TTC549 (cell line): ENCODE results near the gene ITGB2.

Experiments
- FAIRE-seq: peaks from 2 replicates; lab custom pipeline; 2012; peaks lifted over from hg19 to GRCh38; lab: Jason Lieb, UNC

Gene ITGB2

DNA sequence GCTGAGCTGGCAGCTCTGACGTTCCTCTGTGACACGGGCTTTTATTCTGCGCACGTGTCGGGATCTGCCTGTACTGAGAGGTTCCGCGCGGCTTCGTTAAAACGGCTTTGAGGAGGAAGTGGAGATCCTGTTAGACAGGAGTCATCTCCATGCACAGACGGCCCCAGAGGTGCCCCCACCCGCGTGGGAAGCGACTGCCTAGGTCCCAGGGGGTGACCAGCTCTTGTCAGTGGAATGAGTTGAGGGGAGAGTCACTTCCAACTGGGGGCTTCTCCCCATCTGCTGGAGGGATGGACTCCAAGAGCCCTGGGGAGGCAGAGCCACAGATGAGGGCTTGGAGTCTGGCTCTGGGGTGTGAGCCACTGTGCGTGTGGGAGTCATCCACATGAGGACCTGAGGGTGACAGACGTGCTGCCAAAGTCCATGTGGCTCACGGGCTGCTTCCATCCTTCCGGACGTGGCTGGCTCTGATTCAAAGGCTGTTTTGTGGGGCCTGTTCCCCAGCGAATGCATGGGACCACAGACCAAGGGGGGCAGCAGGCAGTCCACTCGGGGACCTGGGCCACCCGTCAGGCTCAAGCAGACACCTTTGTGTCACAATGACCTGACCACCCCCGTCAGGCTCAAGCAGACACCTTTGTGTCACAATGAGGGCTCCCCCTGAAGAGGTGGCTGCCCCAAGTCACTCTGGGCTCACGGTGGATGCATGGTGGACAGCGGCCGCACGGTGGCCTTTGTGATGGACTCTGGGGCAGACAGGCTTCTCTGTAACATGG lies 74.0 kb downstream of the ITGB2 start:
- no peak for FAIRE-seq

DNA sequence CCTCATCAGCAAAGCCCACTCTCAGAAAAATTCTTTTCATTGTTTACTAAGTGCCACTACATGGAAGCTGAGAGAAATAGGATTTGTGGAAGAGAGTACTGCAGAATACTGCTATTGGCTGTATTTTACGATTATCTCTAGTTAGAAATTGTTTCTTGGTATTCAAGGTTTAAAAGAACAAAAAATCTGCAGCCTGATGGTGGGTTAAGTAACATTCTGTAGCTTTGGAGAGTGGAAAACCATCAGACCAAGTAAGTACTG lies 74.5 kb downstream of the ITGB2 start:
- no peak for FAIRE-seq

DNA sequence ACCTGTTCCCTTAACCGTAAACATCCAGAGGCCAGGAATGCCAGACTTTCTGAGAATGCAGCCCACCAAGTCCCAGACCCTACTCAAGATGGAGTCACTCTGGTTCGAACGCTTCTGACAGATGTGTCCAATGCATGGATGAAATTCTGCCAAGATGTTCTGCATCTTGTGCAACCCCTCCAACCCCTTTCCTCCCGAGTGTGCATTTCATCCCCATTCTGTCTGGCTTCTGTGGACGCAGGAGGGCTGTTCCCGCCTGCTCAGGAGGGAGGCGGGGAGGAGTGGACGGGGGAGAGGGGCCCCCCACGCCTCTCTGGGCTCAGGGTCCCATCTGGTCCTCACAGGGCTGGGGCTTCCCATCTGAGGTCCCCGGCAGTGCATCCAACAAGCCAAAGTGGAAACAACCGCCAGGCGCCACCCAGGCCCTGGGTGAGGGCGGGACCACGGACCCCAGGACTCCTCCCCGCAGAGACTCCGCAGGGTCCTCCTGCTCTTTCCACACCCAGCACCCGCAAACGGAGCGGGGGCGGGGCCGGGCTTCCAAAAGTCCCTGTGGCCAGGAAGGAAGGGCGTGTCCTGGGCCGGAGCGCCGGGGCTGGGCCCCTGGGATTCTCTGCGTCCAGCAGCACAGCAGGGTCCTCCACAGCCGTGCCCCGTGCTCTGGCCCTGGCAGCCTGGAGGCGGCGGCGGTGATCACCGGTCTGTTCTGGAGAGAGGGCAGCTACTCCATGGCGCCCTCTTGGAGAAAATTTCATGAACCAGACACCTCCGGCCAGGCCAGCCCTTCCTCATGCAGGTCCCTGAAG lies 75.1 kb downstream of the ITGB2 start:
- no peak for FAIRE-seq

DNA sequence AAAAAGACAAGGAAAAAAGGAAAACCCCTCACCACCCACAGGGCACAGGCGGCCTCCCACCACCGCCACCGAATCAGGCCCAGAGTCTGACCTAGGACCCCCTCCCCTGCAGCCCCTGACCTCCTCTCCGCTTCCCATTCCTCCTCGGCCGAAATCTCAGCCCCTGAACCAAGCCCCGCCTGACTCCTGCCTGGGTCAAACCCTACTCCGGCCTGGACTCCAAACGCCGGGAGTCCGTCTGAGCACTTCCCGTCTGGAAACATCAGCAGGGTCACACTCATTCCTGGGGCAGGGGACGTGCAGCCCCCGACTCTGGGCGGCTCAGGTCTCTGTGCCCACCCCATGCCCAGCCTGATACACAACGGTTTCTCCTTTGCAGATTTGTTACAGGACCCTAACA lies 76.4 kb downstream of the ITGB2 start:
- no peak for FAIRE-seq

DNA sequence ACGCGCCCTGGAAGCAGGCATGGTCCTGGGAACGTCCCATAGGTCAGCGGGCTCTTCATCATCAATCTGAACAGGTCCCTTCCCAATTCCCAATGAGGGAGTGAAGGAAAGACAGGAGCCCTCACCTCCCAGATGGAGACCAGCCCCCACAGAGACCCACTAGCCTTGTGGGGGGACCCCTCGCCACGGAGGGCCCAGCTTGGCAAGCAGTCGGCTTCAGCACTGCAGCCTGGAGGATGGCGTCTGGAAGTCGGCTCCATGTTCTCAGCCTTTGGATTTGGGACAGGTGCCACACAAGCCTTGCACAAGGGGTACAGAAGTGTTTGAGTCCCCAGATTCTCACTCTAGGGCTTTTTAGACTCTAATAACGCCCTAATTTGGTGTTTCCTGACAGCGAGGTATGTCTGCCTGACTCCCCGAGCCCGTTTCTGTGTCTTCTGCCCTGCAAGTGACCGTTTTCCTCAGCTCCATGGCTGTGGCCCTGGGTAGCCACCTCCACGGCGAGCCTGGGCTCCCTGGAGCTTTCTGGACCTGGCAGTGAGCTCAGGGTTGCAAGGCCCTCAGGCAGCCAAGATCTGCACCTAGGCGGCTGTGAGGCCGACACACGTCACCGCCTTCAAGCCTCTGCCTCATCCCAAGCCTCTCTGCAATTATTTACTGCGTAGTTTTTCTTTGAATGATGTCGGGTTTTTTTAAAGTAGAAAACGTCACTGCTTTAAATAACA lies 77.8 kb downstream of the ITGB2 start:
- FAIRE-seq: no peak

DNA sequence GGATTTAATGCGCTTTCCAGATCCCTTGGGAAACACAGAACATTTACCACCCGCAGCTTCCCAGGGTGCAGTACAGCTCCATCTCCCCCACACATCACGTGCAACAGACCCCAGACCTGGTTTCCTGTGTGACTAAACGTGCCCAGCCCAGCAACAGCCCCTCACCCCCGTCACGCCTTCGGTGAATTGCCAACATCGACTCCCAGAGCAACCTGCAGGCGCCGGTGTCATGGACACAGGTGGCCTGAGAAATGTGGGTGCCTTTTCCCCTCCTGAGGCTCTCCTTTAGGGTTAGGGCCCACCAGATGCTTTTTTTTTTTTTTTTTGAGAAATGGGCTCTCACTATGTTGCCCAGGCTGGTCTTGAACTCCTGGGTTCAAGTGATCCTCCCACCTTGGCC lies 78.6 kb downstream of the ITGB2 start:
- FAIRE-seq: no peak

DNA sequence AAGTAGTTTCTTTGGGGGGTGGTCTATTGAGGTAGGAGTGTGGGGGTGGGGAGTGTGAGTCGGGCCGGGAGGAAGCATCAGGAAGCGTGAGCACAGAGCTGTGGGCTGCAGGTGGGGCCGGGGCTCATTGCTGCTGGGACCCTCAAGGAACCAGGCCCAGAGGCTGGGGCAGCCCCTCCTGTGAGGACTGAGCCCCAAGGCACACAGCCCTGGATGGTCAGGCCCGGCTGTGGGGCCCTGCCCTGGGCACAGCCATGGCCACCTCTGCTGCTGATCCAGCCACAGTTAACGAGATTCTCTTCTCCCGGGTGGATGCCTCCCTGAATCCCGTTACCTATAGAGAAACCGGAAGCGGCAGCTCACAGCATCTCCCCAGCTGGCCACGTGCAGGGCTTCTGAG lies 79.9 kb downstream of the ITGB2 start:
- no peak for FAIRE-seq

DNA sequence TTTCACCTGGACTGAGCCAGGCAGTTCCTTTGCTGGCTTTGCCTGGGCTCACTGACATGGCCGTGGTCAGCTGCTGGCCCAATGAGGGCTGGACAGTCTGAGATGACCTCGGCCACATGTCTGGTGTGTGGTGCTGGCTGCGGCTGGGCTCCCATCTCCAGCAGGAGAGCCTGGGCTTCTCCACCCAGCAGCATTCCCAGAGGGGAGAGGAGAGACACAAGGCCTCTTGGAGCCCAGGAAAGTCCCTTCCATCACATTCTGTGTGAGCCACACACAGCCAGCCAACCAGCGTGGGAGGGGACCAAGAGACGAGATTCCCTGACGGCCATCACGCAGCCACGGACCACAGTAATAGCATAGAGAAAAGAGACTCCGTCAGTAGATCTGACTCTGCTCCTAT lies 81.7 kb downstream of the ITGB2 start:
- no peak for FAIRE-seq

DNA sequence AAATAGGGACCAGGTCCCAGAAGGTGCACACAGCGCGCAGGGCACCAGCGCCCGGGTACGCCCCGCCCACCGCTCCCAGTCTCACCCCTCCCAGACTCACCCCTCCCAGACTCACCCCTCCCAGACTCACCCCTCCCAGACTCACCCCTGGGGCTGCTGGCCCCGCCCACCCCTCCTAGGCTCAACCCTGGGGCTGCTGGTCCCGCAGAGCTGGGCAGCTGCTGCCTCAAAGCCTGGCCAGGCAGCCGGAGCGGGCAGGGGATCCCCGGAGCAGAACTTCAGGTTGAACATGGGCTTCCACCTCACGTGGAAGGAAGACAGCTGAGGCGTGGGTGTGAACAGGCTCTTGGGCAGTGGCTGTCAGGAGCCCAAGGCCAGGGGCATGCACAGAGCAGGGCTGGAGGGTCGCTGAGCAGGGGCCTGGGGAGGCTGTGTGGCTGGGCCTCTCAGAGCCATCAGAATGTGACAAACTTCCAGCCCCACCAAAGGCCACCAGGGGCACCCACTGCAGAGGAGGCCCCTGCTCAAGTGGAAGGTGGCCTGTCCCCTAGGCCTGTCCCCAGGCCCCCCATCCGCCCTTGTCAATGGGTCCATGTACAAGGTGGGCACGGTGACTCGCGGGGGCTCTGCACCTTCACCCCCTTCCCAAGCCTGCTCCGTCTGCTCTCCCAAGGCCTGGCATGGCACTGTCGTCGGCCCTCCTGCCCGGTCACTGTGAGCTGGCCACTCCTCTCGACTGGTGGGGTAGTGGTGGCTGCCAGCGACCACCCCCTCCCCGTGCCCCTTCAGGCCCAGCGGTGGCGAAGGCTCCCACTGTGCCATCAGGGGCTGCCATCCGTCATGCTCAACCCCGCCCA lies 82.4 kb downstream of the ITGB2 start:
- no peak for FAIRE-seq

DNA sequence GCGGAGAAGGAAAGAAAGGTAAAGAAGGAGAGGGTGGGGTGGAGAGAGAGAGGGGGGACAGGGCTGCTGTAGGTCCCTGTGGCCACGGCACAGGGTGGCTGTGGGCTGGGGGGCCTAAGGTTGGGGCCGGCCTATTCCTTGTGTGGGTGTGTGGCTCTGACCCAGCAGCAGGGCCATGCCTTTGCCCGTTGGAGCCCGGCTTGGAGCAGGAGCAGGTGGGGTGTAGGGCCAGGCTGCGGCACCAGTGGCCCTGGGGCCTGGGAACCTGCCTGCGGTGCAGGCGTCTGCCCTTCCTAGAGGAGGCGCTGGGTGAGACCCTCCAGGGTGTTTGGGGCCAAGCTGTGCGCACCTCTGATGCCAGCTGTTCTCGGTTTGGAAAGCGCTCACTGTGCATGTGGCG lies 83.2 kb downstream of the ITGB2 start:
- no peak for FAIRE-seq

DNA sequence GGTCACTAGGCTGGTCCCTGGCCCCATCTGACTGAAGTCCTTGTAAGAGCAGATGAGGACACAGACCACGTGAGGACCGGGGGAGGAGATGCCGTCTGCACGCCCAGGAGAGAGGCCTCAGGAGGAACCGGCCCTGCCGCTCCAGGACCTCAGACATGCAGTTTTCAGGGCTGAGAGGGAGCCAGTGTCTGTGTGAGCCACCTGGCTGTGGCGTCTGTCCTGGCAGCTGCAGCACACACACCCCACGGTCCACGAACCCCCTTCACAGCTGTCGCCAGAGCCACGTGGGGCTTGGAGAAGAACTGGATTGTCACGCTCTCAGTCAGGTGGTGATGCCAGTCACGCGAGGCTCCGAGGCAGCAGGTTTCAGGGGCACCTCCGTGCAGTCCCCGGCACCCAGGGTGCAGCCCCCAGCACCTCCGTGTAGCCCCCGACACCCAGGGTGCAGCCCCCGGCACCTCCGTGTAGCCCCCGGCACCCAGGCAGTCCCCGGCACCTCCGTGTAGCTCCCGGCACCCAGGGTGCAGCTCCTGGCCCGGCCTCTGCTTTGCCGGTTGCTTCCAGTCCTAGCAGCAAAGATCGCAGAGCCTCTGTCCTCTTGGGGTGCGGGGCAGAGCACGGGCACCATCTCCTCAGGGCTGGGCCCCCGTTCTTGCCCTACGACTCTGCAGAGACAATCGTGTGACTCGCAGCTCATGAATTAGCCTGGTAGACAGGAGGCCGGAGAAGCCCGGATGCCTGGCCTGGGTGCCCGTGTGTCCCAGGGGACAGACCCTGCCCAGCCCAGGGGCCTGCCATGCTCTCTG lies 83.8 kb downstream of the ITGB2 start:
- FAIRE-seq: no peak

DNA sequence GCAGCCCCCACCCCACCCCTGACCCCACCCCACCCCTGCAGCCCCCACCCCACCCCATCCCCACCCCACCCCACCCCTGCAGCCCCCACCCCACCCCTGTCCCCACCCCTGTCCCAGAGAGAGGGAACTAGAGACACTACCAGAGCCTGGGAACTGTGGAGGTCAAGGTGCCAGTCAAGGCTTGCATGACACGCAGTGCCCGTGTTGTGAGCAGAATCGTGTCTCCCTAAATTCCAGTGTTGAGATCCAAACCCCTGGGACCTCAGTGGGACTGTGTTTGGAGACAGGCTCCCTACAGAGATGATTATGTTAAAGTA lies 84.4 kb downstream of the ITGB2 start:
- FAIRE-seq: no peak
